Smooth muscle cell (in vitro differentiated cells): ENCODE data around the gene CFAP97D2. TPM values are rescaled to one million over a fixed set of nuclear protein-coding genes. Genes with fewer than 3 reads are reported as not detected.
"Not testable (repeated sequence)": the region's sequence is repeated elsewhere in the genome, so short reads cannot be mapped to it uniquely, and the experiment has no call there.

Experiments used
- DNase-seq: peaks from one replicate; lab custom pipeline; 2025; ENCODE audit not compliant: unreplicated experiment; lab: John Stamatoyannopoulos, UW
- H2AFZ ChIP-seq: fragments of 200-600 bp; sonication (generic); 2 replicates; pipeline ENCODE4 v1.6.0; 2016; ENCODE audit warnings: antibody characterized with exemption, low read depth, mild to moderate bottlenecking
- H3F3A ChIP-seq: fragments of 200-600 bp; sonication (generic); 2 replicates; pipeline ENCODE4 v1.6.0; 2017; ENCODE audit warnings: antibody characterized with exemption, low read depth
- H3K27ac ChIP-seq: fragments of 200-600 bp; sonication (generic); 2 replicates; pipeline ENCODE4 v1.5.1; 2016; ENCODE audit warnings: low read depth, mild to moderate bottlenecking
- H3K27me3 ChIP-seq: fragments of 200-600 bp; sonication (generic); 2 replicates; pipeline ENCODE4 v1.6.1; 2016; ENCODE audit warnings: low read depth, mild to moderate bottlenecking
- H3K36me3 ChIP-seq: fragments of 200-600 bp; sonication (generic); 2 replicates; pipeline ENCODE4 v1.5.1; 2016; ENCODE audit warnings: low read depth
- H3K4me1 ChIP-seq: fragments of 200-600 bp; sonication (generic); 2 replicates; pipeline ENCODE4 v1.5.1; 2016; ENCODE audit warnings: low read depth
- H3K4me2 ChIP-seq: fragments of 200-600 bp; sonication (generic); 2 replicates; pipeline ENCODE4 v1.6.0; 2016; ENCODE audit warnings: mild to moderate bottlenecking
- H3K4me3 ChIP-seq: fragments of 200-600 bp; sonication (generic); 2 replicates; pipeline ENCODE4 v1.5.1; 2016; ENCODE audit warnings: mild to moderate bottlenecking
- H3K79me2 ChIP-seq: fragments of 200-600 bp; sonication (generic); 2 replicates; pipeline ENCODE4 v1.6.0; 2016; ENCODE audit warnings: low read depth, mild to moderate bottlenecking
- H3K9ac ChIP-seq: fragments of 200-600 bp; sonication (generic); 2 replicates; pipeline ENCODE4 v1.6.0; 2016; ENCODE audit warnings: low read depth
- H3K9me3 ChIP-seq: fragments of 200-600 bp; sonication (generic); replicated peaks from 2 replicates; pipeline ENCODE4 v1.5.1; 2016; ENCODE audit warnings: low read depth
- H4K20me1 ChIP-seq: fragments of 200-600 bp; sonication (generic); 2 replicates; pipeline ENCODE4 v1.6.0; 2016; ENCODE audit warnings: low read depth
- WGBS: methylation state at CpG from one replicate; pipeline ENCODE4 v1.1.7; 2016; ENCODE audit warnings: low lambda C conversion rate; 5-methylcytosine and 5-hydroxymethylcytosine counted together
- polyA plus RNA-seq: library from polyadenylated mRNA; unstranded; fragments of >200 nt; fragmentation: Nextera tagmentation; extraction: Ambion mirVana; gene quantifications from 2 replicates; pipeline ENCODE4 v1.2.1, GENCODE V29; 2016
- total RNA-seq: library from RNA; depleted of rRNA; stranded (reverse); fragments of >200 nt; gene quantifications from 2 replicates; pipeline ENCODE4 v1.2.3, GENCODE V29; 2014
- TF ChIP-seq, protein P1 (sequence below): fragments of 200-600 bp; sonication (generic); IDR thresholded peaks from 2 replicates; pipeline ENCODE4 v1.5.1; 2017; ENCODE audit warnings: borderline replicate concordance, mild to moderate bottlenecking, antibody characterized with exemption; ENCODE audit not compliant: insufficient read depth, poor library complexity, severe bottlenecking

Gene CFAP97D2
- total and polyA plus RNA-seq, 2 experiments from 2014 or later, result not detected

- no peak overlapping the region for H3K27ac ChIP-seq
- no peaks in the 10 kb centered on the region for H4K20me1 ChIP-seq
- no peaks in the 10 kb centered on the region for H3K36me3 ChIP-seq
- peaks cover 6% of the 10 kb centered on the region for H3F3A ChIP-seq
- no peaks in the 10 kb centered on the region for H3K9me3 ChIP-seq
- no peak overlapping the region for H3K4me3 ChIP-seq
- no peak overlapping the region for H2AFZ ChIP-seq
- no peak for DNase-seq
- peaks cover 5% of the 10 kb centered on the region for H3K27me3 ChIP-seq
- TF ChIP-seq, protein P1, sequence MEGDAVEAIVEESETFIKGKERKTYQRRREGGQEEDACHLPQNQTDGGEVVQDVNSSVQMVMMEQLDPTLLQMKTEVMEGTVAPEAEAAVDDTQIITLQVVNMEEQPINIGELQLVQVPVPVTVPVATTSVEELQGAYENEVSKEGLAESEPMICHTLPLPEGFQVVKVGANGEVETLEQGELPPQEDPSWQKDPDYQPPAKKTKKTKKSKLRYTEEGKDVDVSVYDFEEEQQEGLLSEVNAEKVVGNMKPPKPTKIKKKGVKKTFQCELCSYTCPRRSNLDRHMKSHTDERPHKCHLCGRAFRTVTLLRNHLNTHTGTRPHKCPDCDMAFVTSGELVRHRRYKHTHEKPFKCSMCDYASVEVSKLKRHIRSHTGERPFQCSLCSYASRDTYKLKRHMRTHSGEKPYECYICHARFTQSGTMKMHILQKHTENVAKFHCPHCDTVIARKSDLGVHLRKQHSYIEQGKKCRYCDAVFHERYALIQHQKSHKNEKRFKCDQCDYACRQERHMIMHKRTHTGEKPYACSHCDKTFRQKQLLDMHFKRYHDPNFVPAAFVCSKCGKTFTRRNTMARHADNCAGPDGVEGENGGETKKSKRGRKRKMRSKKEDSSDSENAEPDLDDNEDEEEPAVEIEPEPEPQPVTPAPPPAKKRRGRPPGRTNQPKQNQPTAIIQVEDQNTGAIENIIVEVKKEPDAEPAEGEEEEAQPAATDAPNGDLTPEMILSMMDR, result no peak
- no peaks in the 10 kb centered on the region for H3K4me1 ChIP-seq
- H3K79me2 ChIP-seq, result no peaks in the 10 kb centered on the region
- WGBS, result 35% methylated on average over 3 of the region's 3 CpGs
- H3K4me2 ChIP-seq, result no peak overlapping the region
- no peak overlapping the region for H3K9ac ChIP-seq
Observed at GRCh38 chr13:114174529-114174961, 4.5 kb upstream of the CFAP97D2 start.

DNA sequence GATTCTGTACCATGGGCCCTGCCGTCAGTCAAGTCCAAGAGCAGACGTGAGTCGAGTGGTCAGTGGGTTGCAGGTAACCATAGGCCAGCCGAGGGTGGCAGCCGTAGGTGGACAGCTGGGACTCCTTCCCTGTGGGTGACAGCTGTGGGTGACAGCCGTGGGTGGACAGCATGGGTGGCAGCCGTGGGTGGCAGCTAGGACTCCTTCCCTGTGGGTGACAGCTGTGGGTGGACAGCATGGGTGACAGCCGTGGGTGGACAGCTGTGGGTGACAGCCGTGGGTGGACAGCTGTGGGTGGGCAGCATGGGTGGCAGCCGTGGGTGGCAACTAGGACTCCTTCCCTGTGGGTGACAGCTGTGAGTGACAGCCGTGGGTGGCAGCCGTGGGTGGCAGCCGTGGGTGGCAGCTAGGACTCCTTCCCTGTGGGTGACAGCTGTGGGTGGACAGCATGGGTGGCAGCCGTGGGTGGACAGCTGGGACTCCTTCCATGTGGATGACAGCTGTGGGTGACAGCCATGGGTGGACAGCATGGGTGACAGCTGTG is 2.6 kb upstream of the CFAP97D2 start:
- H3K79me2 ChIP-seq, H3K4me2 ChIP-seq, H4K20me1 ChIP-seq, H3K27ac ChIP-seq, H3K9ac ChIP-seq, H3K4me3 ChIP-seq, H2AFZ ChIP-seq, H3K4me1 ChIP-seq, H3F3A ChIP-seq, H3K9me3 ChIP-seq, H3K36me3 ChIP-seq, H3K27me3 ChIP-seq, DNase-seq: not testable (repeated sequence)
- WGBS, result 93% methylated on average over 14 of the region's 14 CpGs

GRCh38 chr13:114177245-114178010 is 1.6 kb upstream of the CFAP97D2 start:
- Histone ChIP-seq H3F3A (peaks cover 6% of the 10 kb centered on the region), H3K9ac (no peak overlapping the region), H3K27me3 (peaks cover 5% of the 10 kb centered on the region), H3K4me1 (no peaks in the 10 kb centered on the region), H3K27ac (no peak overlapping the region), H3K4me3 (no peak overlapping the region), H3K9me3 (no peaks in the 10 kb centered on the region), H3K36me3 (no peaks in the 10 kb centered on the region), H3K4me2 (no peak overlapping the region), H2AFZ (no peak overlapping the region), H4K20me1 (no peaks in the 10 kb centered on the region), H3K79me2 (no peaks in the 10 kb centered on the region)
- DNase-seq, result no peak
- WGBS, result 75% methylated on average over 12 of the region's 12 CpGs
- TF ChIP-seq, protein P1, result no peak

- no peaks in the 10 kb centered on the region for H3K79me2 ChIP-seq
- no peaks in the 10 kb centered on the region for H4K20me1 ChIP-seq
- H3K4me3 ChIP-seq, result no peak overlapping the region
- no peak for DNase-seq
- no peak overlapping the region for H3K4me2 ChIP-seq
- no peak overlapping the region for H2AFZ ChIP-seq
- WGBS, result 94% methylated on average over 13 of the region's 15 CpGs
- H3K9ac ChIP-seq, result no peak overlapping the region
- no peaks in the 10 kb centered on the region for H3K4me1 ChIP-seq
- H3K36me3 ChIP-seq, result no peaks in the 10 kb centered on the region
- H3K27me3 ChIP-seq, result no peaks in the 10 kb centered on the region
- H3K27ac ChIP-seq, result no peak overlapping the region
- no peaks in the 10 kb centered on the region for H3K9me3 ChIP-seq
- H3F3A ChIP-seq, result no peaks in the 10 kb centered on the region
- TF ChIP-seq, protein P1, result no peak
Observed at GRCh38 chr13:114185182-114185971, 6.3 kb downstream of the CFAP97D2 start.
